Central memory CD4-positive, alpha-beta T cell (primary cell): ENCODE data around the gene U2AF1L4.

Source experiments
- DNase-seq: peaks from one replicate; pipeline ENCODE4 v3.0.0; 2022

U2AF1L4 gene

GRCh38 chr19:35723671-35724070, 21.5 kb downstream of the U2AF1L4 start:
- DNase-seq: no peak

GRCh38 chr19:35722897-35723296, 22.3 kb downstream of the U2AF1L4 start:
- no peak for DNase-seq

- DNase-seq: no peak
Measured at GRCh38 chr19:35722461-35722860, 22.8 kb downstream of the U2AF1L4 start.

GRCh38 chr19:35721374-35721773, 23.8 kb downstream of the U2AF1L4 start:
- DNase-seq: no peak

GRCh38 chr19:35720648-35721047, 24.6 kb downstream of the U2AF1L4 start:
- DNase-seq: no peak

GRCh38 chr19:35720163-35720524, 25.1 kb downstream of the U2AF1L4 start:
- no peak for DNase-seq

- no peak for DNase-seq
Measured at GRCh38 chr19:35719402-35720162, 25.6 kb downstream of the U2AF1L4 start.

- peak; percentile 42 for DNase-seq
Measured at GRCh38 chr19:35718345-35719041, 26.7 kb downstream of the U2AF1L4 start.

- DNase-seq: no peak
Measured at GRCh38 chr19:35717665-35718344, 27.4 kb downstream of the U2AF1L4 start, which contains the start of gene KMT2B. TSS of gene KMT2B (plus strand) at chr19:35718003. CDS start at chr19:35718019, 16 bp downstream.

- DNase-seq: peak; percentile 98
Measured at GRCh38 chr19:35716801-35717664, 28.2 kb downstream of the U2AF1L4 start.

- DNase-seq: no peak
Measured at GRCh38 chr19:35715981-35716800, 29.0 kb downstream of the U2AF1L4 start.

- DNase-seq: no peak
Measured at GRCh38 chr19:35715355-35715809, 29.8 kb downstream of the U2AF1L4 start.

GRCh38 chr19:35714601-35715354, 30.4 kb downstream of the U2AF1L4 start:
- no peak for DNase-seq

- no peak for DNase-seq
Measured at GRCh38 chr19:35713904-35714495, 31.2 kb downstream of the U2AF1L4 start.

- no peak for DNase-seq
Measured at GRCh38 chr19:35713506-35713850, 31.7 kb downstream of the U2AF1L4 start.

- peak; percentile 55 for DNase-seq
Measured at GRCh38 chr19:35712567-35713505, 32.4 kb downstream of the U2AF1L4 start.

- DNase-seq: no peak
Measured at GRCh38 chr19:35710784-35711723, 34.2 kb downstream of the U2AF1L4 start.

- DNase-seq: no peak
Measured at GRCh38 chr19:35708391-35708790, 36.8 kb downstream of the U2AF1L4 start.
